ENCODE results near the gene FMN1.

The FMN1 gene

DNA sequence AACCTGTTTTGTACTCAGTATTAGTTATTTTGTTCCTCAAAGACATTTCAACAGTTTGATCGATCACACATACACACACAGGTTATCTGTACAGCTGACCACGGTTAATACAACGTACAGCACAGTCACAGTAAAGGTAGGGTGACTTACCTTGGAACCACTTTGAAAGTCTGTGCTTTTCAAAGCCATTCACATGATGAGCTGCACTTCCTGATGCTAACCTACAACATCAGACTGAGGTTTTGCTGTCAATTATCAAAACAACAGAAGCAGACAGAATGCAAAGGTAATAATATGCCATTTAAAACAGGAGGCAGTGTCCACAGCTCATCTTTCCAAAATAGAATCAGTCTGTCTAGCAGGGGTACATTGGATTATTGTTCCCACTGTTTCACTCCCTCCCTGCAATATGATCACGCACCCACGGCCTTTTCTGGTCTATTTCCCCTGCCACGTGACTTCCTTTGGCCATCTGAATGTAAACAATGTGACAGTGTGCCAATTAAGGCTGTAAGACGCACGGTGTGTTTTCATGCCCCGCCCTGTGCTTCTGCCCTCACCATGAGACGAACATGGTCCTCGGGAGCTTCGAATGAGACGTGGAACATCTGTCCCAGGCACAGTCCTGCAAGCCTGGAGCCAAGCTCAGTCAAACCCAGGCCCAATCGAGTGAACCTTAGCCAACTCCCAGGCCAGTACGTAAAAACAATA lies 102.4 kb downstream of the FMN1 start:
- H3F3A ChIP-seq (ENCODE audit: control insufficient read depth, insufficient read depth), result no peaks in the 10 kb centered on the region
- no peaks in the 10 kb centered on the region for H3K36me3 ChIP-seq (ENCODE audit: control insufficient read depth, low read length)
- H4K20me1 ChIP-seq (ENCODE audit: control insufficient read depth, insufficient read depth, low read depth, low read length), result no peaks in the 10 kb centered on the region
- H3K9me2 ChIP-seq (replicated peaks; ENCODE audit: control insufficient read depth, low read length), result no peaks in the 10 kb centered on the region
- no peaks in the 10 kb centered on the region for H3K4me1 ChIP-seq (ENCODE audit: control insufficient read depth, low read length)
- no peak overlapping the region for H3K4me2 ChIP-seq (ENCODE audit: low read length)
- no peak for TF ChIP-seq EZH2phosphoT487 (IDR thresholded peaks at IDR 0.05; ENCODE audit: borderline replicate concordance, low read length)
- TF ChIP-seq, protein P1, sequence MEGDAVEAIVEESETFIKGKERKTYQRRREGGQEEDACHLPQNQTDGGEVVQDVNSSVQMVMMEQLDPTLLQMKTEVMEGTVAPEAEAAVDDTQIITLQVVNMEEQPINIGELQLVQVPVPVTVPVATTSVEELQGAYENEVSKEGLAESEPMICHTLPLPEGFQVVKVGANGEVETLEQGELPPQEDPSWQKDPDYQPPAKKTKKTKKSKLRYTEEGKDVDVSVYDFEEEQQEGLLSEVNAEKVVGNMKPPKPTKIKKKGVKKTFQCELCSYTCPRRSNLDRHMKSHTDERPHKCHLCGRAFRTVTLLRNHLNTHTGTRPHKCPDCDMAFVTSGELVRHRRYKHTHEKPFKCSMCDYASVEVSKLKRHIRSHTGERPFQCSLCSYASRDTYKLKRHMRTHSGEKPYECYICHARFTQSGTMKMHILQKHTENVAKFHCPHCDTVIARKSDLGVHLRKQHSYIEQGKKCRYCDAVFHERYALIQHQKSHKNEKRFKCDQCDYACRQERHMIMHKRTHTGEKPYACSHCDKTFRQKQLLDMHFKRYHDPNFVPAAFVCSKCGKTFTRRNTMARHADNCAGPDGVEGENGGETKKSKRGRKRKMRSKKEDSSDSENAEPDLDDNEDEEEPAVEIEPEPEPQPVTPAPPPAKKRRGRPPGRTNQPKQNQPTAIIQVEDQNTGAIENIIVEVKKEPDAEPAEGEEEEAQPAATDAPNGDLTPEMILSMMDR (IDR thresholded peaks at IDR 0.05; ENCODE audit: low read depth, low read length, poor library complexity, severe bottlenecking), result no peak
- no peak overlapping the region for H3K4me3 ChIP-seq (ENCODE audit: low read length)
- H3K27me3 ChIP-seq (ENCODE audit: control insufficient read depth, low read length), result peaks cover 6% of the 10 kb centered on the region; the same call in 1 of the 2 replicates
- H3K9me3 ChIP-seq (ENCODE audit: control insufficient read depth, insufficient read depth, low read length), result no peaks in the 10 kb centered on the region
- H3K27ac ChIP-seq (ENCODE audit: low read depth, low read length), result no peak overlapping the region
- no peaks in the 10 kb centered on the region for H3K79me2 ChIP-seq (ENCODE audit: control insufficient read depth, low read length)

DNA sequence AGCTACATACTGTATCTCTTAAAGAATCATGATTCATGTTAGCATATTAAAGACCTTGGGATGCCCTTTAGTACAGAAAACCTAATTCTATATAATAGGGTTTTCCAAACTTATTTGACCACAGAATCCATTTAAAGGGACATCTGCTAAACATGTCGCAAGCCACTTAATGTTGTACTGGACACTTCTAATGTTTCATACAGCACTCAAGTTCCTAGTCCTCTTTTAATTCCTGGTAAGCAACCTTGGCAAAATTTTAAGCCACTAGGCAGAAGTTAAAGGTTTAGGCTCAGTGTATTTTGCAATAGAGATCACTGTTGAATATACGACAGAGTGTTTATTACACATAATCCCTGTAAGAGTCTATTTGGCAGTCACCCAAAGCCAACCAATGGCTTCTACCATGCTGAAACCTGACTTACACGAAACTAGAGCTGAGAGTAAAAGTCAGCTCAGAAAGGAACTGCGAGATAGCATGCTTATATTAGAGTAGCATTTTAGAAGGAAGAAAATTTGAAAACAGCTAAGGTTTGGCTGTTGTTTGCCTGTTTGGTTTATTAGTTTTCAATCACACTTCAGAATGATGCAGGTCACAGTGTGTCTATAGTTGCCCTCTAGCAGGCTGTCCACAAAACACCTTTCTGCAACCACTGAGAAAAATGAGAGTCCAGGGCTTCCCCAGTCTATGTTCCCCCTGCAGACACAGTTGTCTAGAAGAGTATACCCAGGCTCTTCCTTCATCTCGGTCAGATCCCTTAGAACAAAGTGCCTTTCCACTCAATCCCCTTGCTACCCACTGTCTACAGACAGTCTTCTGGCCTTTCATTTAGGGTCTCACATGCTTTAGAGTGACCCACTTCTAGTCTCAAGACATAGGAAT lies 104.4 kb downstream of the FMN1 start:
- Histone ChIP-seq H3K27ac (ENCODE audit: low read depth, low read length) (no peak overlapping the region), H3K27me3 (ENCODE audit: control insufficient read depth, low read length) (peaks cover 6% of the 10 kb centered on the region; the same call in 1 of the 2 replicates)
- TF ChIP-seq, protein P1 (IDR thresholded peaks at IDR 0.05; ENCODE audit: low read depth, low read length, poor library complexity, severe bottlenecking), result no peak
- no peak for TF ChIP-seq EZH2phosphoT487 (IDR thresholded peaks at IDR 0.05; ENCODE audit: borderline replicate concordance, low read length)

DNA sequence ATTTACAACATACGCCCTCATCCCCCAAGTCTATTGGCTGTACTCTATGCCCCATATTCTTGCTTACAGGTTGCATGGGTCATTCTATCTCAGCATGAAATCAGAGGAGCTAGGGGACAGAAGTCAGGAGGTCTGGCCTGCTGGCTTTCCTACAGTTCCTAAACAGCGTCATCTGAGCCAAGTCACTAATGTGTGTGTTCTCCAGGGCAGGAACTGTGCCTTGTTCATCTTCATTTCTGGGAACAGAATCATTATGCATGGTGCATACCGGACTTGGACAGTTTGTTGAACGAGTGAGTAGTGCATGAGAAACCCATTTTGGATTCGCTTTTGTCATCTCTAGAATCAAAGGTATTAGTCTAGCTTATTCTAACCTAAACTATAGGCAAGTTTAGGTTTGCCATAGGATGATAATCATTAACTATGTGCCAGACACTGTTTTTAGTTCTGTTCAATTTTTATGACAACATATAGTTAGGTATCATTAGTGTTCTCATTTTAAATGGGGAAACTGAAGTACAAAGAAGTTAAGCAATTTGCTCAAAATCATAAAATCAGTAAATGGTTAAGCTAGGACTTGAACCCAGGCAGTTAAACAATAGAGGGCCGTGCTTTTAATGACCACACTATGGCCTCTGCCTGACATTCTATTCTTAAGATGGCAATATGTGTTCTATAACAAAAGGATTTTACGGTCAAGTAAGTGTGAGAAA lies 105.2 kb downstream of the FMN1 start:
- TF ChIP-seq, protein P1 (IDR thresholded peaks at IDR 0.05; ENCODE audit: low read depth, low read length, poor library complexity, severe bottlenecking), result no peak
- no peak for TF ChIP-seq EZH2phosphoT487 (IDR thresholded peaks at IDR 0.05; ENCODE audit: borderline replicate concordance, low read length)
- Histone ChIP-seq H3K79me2 (ENCODE audit: control insufficient read depth, low read length) (no peaks in the 10 kb centered on the region), H3K27me3 (ENCODE audit: control insufficient read depth, low read length) (peaks cover 6% of the 10 kb centered on the region; the same call in 1 of the 2 replicates), H4K20me1 (ENCODE audit: control insufficient read depth, insufficient read depth, low read depth, low read length) (no peaks in the 10 kb centered on the region), H3K4me1 (ENCODE audit: control insufficient read depth, low read length) (no peaks in the 10 kb centered on the region), H3K9me2 (replicated peaks; ENCODE audit: control insufficient read depth, low read length) (no peaks in the 10 kb centered on the region), H3K36me3 (ENCODE audit: control insufficient read depth, low read length) (no peaks in the 10 kb centered on the region), H3K9me3 (ENCODE audit: control insufficient read depth, insufficient read depth, low read length) (no peaks in the 10 kb centered on the region), H3K27ac (ENCODE audit: low read depth, low read length) (no peak overlapping the region), H3K4me3 (ENCODE audit: low read length) (no peak overlapping the region), H3F3A (ENCODE audit: control insufficient read depth, insufficient read depth) (no peaks in the 10 kb centered on the region), H3K4me2 (ENCODE audit: low read length) (no peak overlapping the region)

More for the DNA sequence above, 104.4 kb downstream of the FMN1 start:
- Histone ChIP-seq H3K4me3 (ENCODE audit: low read length) (no peak overlapping the region), H3K79me2 (ENCODE audit: control insufficient read depth, low read length) (no peaks in the 10 kb centered on the region), H3K9me2 (replicated peaks; ENCODE audit: control insufficient read depth, low read length) (no peaks in the 10 kb centered on the region), H4K20me1 (ENCODE audit: control insufficient read depth, insufficient read depth, low read depth, low read length) (no peaks in the 10 kb centered on the region), H3K4me2 (ENCODE audit: low read length) (no peak overlapping the region), H3F3A (ENCODE audit: control insufficient read depth, insufficient read depth) (no peaks in the 10 kb centered on the region), H3K36me3 (ENCODE audit: control insufficient read depth, low read length) (no peaks in the 10 kb centered on the region), H3K4me1 (ENCODE audit: control insufficient read depth, low read length) (no peaks in the 10 kb centered on the region), H3K9me3 (ENCODE audit: control insufficient read depth, insufficient read depth, low read length) (no peaks in the 10 kb centered on the region)

All from DOHH2 (cell line).